Measurements from ENCODE around the gene ZBTB20. TPM values are rescaled to one million over a fixed set of nuclear protein-coding genes. Genes with fewer than 3 reads are reported as not detected.

The ZBTB20 gene
- total and polyA plus RNA-seq, 4 donors = 3.1 to 57.4 (median 29.3) TPM

DNA sequence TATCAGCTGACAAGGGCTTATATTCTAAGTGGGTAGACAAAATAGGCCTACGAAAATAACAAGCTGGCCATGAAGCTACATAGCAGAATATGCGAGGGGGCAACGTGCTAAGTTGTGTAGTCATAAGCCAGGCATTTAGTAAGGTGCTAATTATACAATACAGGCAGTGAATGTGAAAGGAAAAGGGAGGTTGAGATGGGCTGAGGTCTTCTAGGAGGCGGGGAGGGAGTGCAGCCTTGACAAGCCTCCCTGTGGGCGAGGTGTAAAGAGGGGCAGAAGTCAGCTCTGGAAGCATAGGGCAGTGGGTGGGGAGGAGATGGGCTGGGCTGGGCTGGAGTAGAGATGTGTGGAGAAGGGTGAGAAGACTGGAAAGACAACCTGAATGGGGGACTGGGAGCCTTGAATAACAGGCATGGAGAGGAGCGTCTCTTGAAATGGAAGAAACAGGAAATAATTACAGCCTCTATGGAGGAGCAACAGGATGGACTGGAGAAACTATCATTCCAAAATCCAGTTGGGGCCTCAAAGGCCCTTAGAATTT lies 852.1 kb downstream of the ZBTB20 start:
- no peaks in the 10 kb centered on the region for H3K36me3 ChIP-seq (ENCODE audit: control insufficient read depth, insufficient read depth, low read length)
- 92% methylated on average over 5 of the region's 6 CpGs for WGBS (ENCODE audit: insufficient coverage)
- H3K9me3 ChIP-seq (ENCODE audit: control insufficient read depth, insufficient read depth, low read length) = no peaks in the 10 kb centered on the region
- no peak for DNase-seq (ENCODE audit: low read depth in 4 of 6, low spot score in 6 of 6)
- no peaks in the 10 kb centered on the region for H3K27me3 ChIP-seq (ENCODE audit: control insufficient read depth, insufficient read depth, low read length)
- H3K27ac ChIP-seq (ENCODE audit: low read depth, low read length) = no peak overlapping the region
- H3K4me1 ChIP-seq (ENCODE audit: control insufficient read depth, insufficient read depth, low read length) = no peaks in the 10 kb centered on the region
- H3K4me3 ChIP-seq (ENCODE audit: low read depth, low read length) = no peak overlapping the region

- Histone ChIP-seq H3K27me3 (ENCODE audit: control insufficient read depth, insufficient read depth, low read length) (no peaks in the 10 kb centered on the region), H3K4me3 (ENCODE audit: low read depth, low read length) (no peak within 1 kb of the TSS), H3K9me3 (ENCODE audit: control insufficient read depth, insufficient read depth, low read length) (no peaks in the 10 kb centered on the region), H3K27ac (ENCODE audit: low read depth, low read length) (no peak within 1 kb of the TSS), H3K36me3 (ENCODE audit: control insufficient read depth, insufficient read depth, low read length) (no peaks in the 10 kb centered on the region), H3K4me1 (ENCODE audit: control insufficient read depth, insufficient read depth, low read length) (no peaks in the 10 kb centered on the region)
- no peak for DNase-seq (ENCODE audit: low read depth in 4 of 6, low spot score in 6 of 6)
- WGBS (ENCODE audit: insufficient coverage) = 91% methylated on average over 7 of the region's 7 CpGs
Observed at GRCh38 chr3:114293838-114294535, 853.1 kb downstream of the ZBTB20 start, which contains the start of gene TIGIT. Gene TIGIT (plus strand): TSS chr3:114294028. CDS start chr3:114294062, 34 bp downstream.

GRCh38 chr3:114290911-114291901 lies 855.9 kb downstream of the ZBTB20 start:
- peak in 3 of 6 donors; percentile 6 to 54 (median 12) for DNase-seq (ENCODE audit: low read depth in 4 of 6, low spot score in 6 of 6)
- Histone ChIP-seq H3K36me3 (ENCODE audit: control insufficient read depth, insufficient read depth, low read length) (no peaks in the 10 kb centered on the region), H3K27me3 (ENCODE audit: control insufficient read depth, insufficient read depth, low read length) (no peaks in the 10 kb centered on the region), H3K9me3 (ENCODE audit: control insufficient read depth, insufficient read depth, low read length) (no peaks in the 10 kb centered on the region), H3K4me1 (ENCODE audit: control insufficient read depth, insufficient read depth, low read length) (no peaks in the 10 kb centered on the region), H3K27ac (ENCODE audit: low read depth, low read length) (peak overlapping the region; percentile 22), H3K4me3 (ENCODE audit: low read depth, low read length) (no peak overlapping the region)
- WGBS (ENCODE audit: insufficient coverage) = 66% methylated on average over 14 of the region's 23 CpGs

GRCh38 chr3:114286266-114286665 lies 860.8 kb downstream of the ZBTB20 start:
- Histone ChIP-seq H3K27me3 (ENCODE audit: control insufficient read depth, insufficient read depth, low read length) (no peaks in the 10 kb centered on the region), H3K27ac (ENCODE audit: low read depth, low read length) (no peak overlapping the region), H3K4me3 (ENCODE audit: low read depth, low read length) (no peak overlapping the region), H3K4me1 (ENCODE audit: control insufficient read depth, insufficient read depth, low read length) (no peaks in the 10 kb centered on the region), H3K36me3 (ENCODE audit: control insufficient read depth, insufficient read depth, low read length) (no peaks in the 10 kb centered on the region), H3K9me3 (ENCODE audit: control insufficient read depth, insufficient read depth, low read length) (no peaks in the 10 kb centered on the region)
- no peak for DNase-seq (ENCODE audit: low read depth in 4 of 6, low spot score in 6 of 6)
- WGBS (ENCODE audit: insufficient coverage) = no CpG with 5 or more reads among the region's 2 CpGs

- no peak for DNase-seq (ENCODE audit: low read depth in 4 of 6, low spot score in 6 of 6)
- no peaks in the 10 kb centered on the region for H3K9me3 ChIP-seq (ENCODE audit: control insufficient read depth, insufficient read depth, low read length)
- no peaks in the 10 kb centered on the region for H3K36me3 ChIP-seq (ENCODE audit: control insufficient read depth, insufficient read depth, low read length)
- H3K4me3 ChIP-seq (ENCODE audit: low read depth, low read length) = no peak overlapping the region
- no peak overlapping the region for H3K27ac ChIP-seq (ENCODE audit: low read depth, low read length)
- no peaks in the 10 kb centered on the region for H3K27me3 ChIP-seq (ENCODE audit: control insufficient read depth, insufficient read depth, low read length)
- no peaks in the 10 kb centered on the region for H3K4me1 ChIP-seq (ENCODE audit: control insufficient read depth, insufficient read depth, low read length)
- no CpG with 5 or more reads among the region's 3 CpGs for WGBS (ENCODE audit: insufficient coverage)
Observed at GRCh38 chr3:114285648-114286230, 861.3 kb downstream of the ZBTB20 start.

- H3K27ac ChIP-seq (ENCODE audit: low read depth, low read length) = no peak overlapping the region
- WGBS (ENCODE audit: insufficient coverage) = no CpG with 5 or more reads among the region's 1 CpG
- no peak overlapping the region for H3K4me3 ChIP-seq (ENCODE audit: low read depth, low read length)
- no peaks in the 10 kb centered on the region for H3K36me3 ChIP-seq (ENCODE audit: control insufficient read depth, insufficient read depth, low read length)
- no peaks in the 10 kb centered on the region for H3K4me1 ChIP-seq (ENCODE audit: control insufficient read depth, insufficient read depth, low read length)
- no peaks in the 10 kb centered on the region for H3K9me3 ChIP-seq (ENCODE audit: control insufficient read depth, insufficient read depth, low read length)
- no peaks in the 10 kb centered on the region for H3K27me3 ChIP-seq (ENCODE audit: control insufficient read depth, insufficient read depth, low read length)
- DNase-seq (ENCODE audit: low read depth in 4 of 6, low spot score in 6 of 6) = no peak
Observed at GRCh38 chr3:114284644-114285043, 862.4 kb downstream of the ZBTB20 start.

Small RNA genes within 50 kb of the gene (small RNA-seq; reads per million reads assigned to genes)
- 0.06 reads per million for gene MIR4796 (ENCODE audit: low replicate concordance)

Measured in spinal cord (tissue), 10 donors.